Chondrocyte (in vitro differentiated cells): ENCODE results near the gene TEPSIN. TPM values are rescaled to one million over a fixed set of nuclear protein-coding genes. Genes with fewer than 3 reads are reported as not detected.

Experiments used
- DNase-seq: peaks from one replicate; pipeline ENCODE4 v3.0.0; 2021; ENCODE audit warnings: mixed read lengths, low spot score
- H3K27ac Mint-ChIP-seq: one replicate; pipeline ENCODE4 v1.8.0; 2021; ENCODE audit warnings: mild to moderate bottlenecking, moderate library complexity, mixed read lengths; ENCODE audit not compliant: unreplicated experiment
- H3K27me3 Mint-ChIP-seq: 2 replicates; pipeline ENCODE4 v1.8.0; 2021; ENCODE audit warnings: low read depth, mixed read lengths
- H3K36me3 Mint-ChIP-seq: 2 replicates; pipeline ENCODE4 v1.8.0; 2021; ENCODE audit warnings: low read depth, mixed read lengths
- H3K4me1 Mint-ChIP-seq: 2 replicates; pipeline ENCODE4 v1.8.0; 2021; ENCODE audit warnings: low read depth, mild to moderate bottlenecking, mixed read lengths
- H3K4me3 Mint-ChIP-seq: one replicate; pipeline ENCODE4 v1.8.0; 2021; ENCODE audit warnings: mild to moderate bottlenecking, moderate library complexity, mixed read lengths; ENCODE audit not compliant: unreplicated experiment
- H3K9me3 Mint-ChIP-seq: 2 replicates; pipeline ENCODE4 v1.8.0; 2021; ENCODE audit warnings: low read depth, mixed read lengths
- total RNA-seq: library from RNA; stranded (reverse); gene quantifications from 3 replicates; pipeline ENCODE4 v1.2.1, GENCODE V29; 2021
- TF ChIP-seq, protein P1 (sequence below): fragments of 200-600 bp; sonication (generic); IDR thresholded peaks from 2 replicates; pipeline ENCODE4 v1.5.0; 2021; ENCODE audit warnings: antibody characterized with exemption, mild to moderate bottlenecking, moderate library complexity

Gene TEPSIN
- total RNA-seq, 1 donor from 2014 or later: 27.1 TPM

DNA sequence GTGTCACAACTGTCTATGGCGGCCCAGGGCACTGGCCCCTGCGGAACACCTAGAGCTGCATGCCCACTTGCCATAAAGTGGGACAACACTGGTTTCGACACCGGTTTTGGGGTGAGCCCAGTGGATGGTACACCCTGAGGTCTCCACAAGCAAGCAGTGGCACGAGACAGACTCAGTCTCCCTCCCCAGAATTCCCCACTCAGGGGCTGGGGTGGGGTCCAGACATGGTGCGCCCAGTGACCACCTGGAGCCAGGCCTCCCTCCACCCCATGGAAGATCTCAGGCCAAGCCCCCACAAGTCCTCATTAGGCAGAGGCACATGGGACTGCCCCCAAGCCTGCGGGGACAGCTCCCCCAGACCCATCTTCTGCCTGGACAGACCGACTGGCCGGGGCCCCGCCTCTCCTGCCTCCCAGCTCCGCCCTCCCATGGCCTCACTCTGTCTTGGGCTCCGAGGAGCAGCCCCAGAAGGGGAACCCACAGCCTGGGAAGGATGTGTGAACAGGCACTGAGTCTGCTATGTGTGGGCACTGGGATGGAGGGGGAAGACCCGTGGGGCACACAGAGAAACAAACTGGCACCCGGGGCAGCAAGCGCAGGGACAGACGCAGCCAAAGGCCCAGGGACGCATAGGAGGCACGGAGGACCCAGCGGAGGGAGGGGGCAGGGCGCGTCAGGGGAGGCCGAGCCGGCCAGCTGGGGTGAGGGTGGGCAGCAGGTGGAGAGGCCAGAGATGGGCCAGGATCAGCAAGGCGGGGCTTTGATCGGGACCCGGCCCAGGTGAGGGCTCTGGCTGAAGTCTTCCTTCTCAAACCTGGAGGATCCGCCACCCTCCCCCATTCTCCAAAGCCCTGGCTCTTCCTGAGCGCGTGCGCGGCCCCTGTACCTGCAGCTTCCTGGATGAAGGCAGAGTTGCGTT is 2.8 kb downstream of the TEPSIN start:
- Mint-ChIP-seq H3K27me3 (no peaks in the 10 kb centered on the region), H3K27ac (no peak overlapping the region)
- TF ChIP-seq, protein P1, sequence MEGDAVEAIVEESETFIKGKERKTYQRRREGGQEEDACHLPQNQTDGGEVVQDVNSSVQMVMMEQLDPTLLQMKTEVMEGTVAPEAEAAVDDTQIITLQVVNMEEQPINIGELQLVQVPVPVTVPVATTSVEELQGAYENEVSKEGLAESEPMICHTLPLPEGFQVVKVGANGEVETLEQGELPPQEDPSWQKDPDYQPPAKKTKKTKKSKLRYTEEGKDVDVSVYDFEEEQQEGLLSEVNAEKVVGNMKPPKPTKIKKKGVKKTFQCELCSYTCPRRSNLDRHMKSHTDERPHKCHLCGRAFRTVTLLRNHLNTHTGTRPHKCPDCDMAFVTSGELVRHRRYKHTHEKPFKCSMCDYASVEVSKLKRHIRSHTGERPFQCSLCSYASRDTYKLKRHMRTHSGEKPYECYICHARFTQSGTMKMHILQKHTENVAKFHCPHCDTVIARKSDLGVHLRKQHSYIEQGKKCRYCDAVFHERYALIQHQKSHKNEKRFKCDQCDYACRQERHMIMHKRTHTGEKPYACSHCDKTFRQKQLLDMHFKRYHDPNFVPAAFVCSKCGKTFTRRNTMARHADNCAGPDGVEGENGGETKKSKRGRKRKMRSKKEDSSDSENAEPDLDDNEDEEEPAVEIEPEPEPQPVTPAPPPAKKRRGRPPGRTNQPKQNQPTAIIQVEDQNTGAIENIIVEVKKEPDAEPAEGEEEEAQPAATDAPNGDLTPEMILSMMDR: no peak

GRCh38 chr17:81234940-81235821 is 3.7 kb downstream of the TEPSIN start:
- H3K9me3 Mint-ChIP-seq: no peaks in the 10 kb centered on the region
- peaks cover 6% of the 10 kb centered on the region for H3K36me3 Mint-ChIP-seq
- TF ChIP-seq, protein P1: no peak
- no peak overlapping the region for H3K4me3 Mint-ChIP-seq
- H3K27ac Mint-ChIP-seq: no peak overlapping the region
- DNase-seq: no peak
- peaks cover 18% of the 10 kb centered on the region for H3K4me1 Mint-ChIP-seq
- H3K27me3 Mint-ChIP-seq: no peaks in the 10 kb centered on the region

More for the DNA sequence above, 2.8 kb downstream of the TEPSIN start:
- no peak for DNase-seq
- Mint-ChIP-seq H3K4me1 (peaks cover 24% of the 10 kb centered on the region), H3K9me3 (no peaks in the 10 kb centered on the region), H3K36me3 (peaks cover 1% of the 10 kb centered on the region), H3K4me3 (no peak overlapping the region)

- Mint-ChIP-seq H3K36me3 (peaks cover 12% of the 10 kb centered on the region), H3K4me3 (no peak overlapping the region), H3K4me1 (peaks cover 11% of the 10 kb centered on the region), H3K27ac (no peak overlapping the region), H3K9me3 (no peaks in the 10 kb centered on the region), H3K27me3 (no peaks in the 10 kb centered on the region)
- TF ChIP-seq, protein P1: no peak
- DNase-seq: no peak
Measured at GRCh38 chr17:81234506-81234855, 4.4 kb downstream of the TEPSIN start.

DNA sequence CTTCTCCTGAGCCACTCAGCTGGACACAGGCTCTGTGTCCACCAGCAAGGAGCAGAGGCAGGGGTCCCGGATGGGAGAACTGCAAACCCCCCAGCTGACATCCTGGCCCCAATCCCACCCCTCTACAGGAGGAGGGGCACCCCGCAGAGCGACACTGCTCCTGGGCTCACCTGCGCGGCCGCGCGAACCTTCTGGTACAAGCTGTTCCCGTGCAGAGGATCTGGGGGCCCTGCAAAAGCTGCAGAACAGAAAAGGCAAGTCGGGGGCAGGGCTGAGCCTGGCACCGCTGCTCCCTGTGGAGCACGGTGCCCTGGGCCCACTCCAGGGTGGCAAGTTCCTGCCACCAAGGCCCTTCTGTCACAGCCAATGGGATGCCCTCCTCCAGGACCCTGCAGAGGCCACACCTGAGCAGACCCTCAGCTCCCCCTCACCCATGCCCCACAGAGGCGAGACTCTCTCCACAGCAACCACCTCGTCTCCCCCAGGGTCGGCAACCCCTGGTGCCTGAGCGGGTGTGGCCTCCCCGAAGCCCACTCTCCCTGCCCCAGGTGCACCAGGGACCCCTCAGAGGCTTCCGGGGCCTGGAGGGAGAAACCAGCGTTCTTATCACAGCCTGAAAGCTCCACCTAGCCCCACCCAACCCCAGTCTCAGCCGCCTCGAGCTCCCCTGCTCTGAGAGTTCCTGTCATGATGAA is 4.9 kb downstream of the TEPSIN start:
- no peak for DNase-seq
- H3K9me3 Mint-ChIP-seq: no peaks in the 10 kb centered on the region
- no peak overlapping the region for H3K4me3 Mint-ChIP-seq
- TF ChIP-seq, protein P1: no peak
- no peak overlapping the region for H3K27ac Mint-ChIP-seq
- peaks cover 12% of the 10 kb centered on the region for H3K36me3 Mint-ChIP-seq
- no peaks in the 10 kb centered on the region for H3K27me3 Mint-ChIP-seq
- peaks cover 11% of the 10 kb centered on the region for H3K4me1 Mint-ChIP-seq

GRCh38 chr17:81233316-81233715 is 5.5 kb downstream of the TEPSIN start:
- Mint-ChIP-seq H3K27ac (no peak overlapping the region), H3K4me1 (peaks cover 11% of the 10 kb centered on the region), H3K9me3 (no peaks in the 10 kb centered on the region), H3K4me3 (no peak overlapping the region), H3K27me3 (no peaks in the 10 kb centered on the region), H3K36me3 (peaks cover 15% of the 10 kb centered on the region)
- TF ChIP-seq, protein P1: no peak
- DNase-seq: no peak
